H4 (cell line): ENCODE data around the gene COL20A1. TPM values are rescaled to one million over a fixed set of nuclear protein-coding genes. Genes with fewer than 3 reads are reported as not detected.
"Not testable (repeated sequence)": the region's sequence is repeated elsewhere in the genome, so short reads cannot be mapped to it uniquely, and the experiment has no call there.

Experiments used
- DNase-seq: peaks from one replicate; pipeline ENCODE4 v3.0.0-alpha.2; 2015; ENCODE audit warnings: low spot score
- total RNA-seq: library from RNA; depleted of rRNA; stranded (reverse); fragments of >200 nt; shearing (Covaris generic); gene quantifications from 2 replicates; pipeline ENCODE4 v1.2.3, GENCODE V29; 2014

The COL20A1 gene
- total RNA-seq, 1 experiment from 2014 or later: 0.27 TPM

DNA sequence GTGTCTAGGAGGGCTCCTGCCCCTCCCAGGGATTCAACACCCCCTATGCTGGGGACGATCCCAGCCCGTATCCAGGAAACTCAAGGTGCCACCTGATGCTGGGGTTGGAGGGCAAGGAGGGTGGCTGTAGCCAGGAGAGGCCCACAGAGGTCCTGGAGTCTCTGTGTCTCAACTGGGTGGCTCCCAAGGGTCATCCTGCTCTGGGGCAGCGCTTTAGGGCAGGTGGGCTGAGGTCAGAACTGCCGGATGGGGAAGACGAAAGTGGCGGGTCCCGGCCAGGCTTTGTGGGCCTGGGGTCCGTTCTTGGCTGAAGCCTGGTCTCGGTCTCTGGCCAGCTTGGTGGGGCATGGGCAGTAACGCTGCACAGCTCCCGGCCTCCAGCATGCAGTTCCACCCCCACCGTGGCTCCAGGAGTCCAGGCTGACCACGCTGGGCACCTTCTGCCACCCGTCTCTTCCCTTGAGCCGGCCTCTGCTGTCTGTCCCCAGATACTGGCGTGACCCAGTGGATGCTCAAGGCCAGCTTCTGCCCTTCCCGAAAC lies 2.8 kb upstream of the COL20A1 start:
- no peak for DNase-seq

DNA sequence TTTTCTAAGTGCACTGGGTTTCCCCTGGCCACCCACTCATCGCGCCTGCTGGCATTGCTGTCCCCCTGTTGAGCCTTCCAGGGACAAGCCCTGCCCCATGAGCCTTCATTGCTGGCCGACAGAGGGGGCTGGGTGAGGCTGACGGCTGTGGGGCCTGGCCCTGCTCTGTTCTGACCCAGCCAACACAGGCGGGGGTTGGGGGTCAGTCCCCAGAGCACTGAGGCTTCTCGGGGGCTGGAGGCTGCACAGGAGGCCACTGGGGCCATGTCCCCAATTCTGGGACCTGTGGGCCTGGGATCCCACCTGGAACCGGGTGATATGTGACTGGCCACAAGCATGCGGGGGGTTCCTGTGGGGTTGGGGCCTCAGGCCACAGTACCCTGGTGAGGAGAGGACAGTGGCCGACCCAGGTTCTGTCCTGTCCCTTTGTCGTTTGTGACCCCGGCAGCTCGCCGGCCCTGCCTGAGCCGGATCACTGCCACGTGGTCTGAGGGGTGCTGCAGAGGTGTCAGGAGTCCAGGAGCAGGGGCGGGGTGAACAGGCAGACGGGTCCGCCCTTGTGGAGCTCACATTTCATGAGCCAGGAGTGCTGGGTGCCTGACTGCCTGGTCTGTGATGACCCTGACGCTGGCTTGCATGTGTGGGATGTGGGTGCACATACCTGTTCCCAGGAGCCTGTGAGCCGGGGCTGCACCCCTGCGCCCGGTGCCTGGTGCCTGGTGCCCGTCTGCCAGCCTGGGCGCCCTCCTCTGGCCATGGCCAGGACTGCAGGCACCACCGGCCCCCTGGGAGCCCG lies 2.1 kb upstream of the COL20A1 start:
- DNase-seq: no peak

DNA sequence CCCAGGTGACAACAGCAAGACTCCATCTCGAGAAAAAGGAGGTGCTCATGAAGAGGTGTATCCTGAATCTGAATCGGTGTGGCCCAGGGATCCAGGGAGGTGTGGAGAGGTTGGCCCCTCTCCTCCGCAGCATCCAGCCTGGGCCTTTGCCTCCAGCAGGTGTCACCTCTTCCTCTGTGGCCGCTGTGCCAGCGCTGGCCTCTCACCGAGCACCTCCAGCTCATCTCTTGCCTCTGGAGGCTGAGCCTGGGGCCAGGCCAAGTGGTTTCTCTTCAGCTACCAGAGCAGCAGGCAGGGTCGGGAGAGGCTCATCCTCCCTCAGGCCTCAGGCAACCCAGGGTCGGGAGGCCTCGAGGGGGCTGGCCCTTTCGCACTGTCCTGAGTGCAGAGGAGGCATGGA lies 1.2 kb upstream of the COL20A1 start:
- DNase-seq: no peak

DNA sequence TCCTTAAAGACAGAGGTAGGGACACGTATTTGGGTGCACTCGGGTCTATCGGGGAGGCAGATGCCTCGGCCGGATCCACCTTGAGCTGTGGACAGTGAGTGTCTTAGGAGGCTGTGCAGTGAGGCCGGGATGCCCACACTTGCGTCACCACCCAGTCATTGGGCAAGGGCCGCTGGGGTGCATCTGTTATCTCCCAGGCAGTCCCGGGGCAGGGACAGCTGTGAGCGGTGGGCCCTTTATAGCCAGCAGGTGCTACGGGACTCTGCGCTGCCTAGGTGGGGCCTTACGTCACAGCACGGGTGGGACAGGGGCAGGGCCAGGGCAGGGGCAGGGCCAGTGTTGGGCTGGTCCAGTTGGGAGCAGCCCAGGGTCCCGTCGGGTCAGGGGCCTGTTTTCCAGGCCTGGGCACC lies 689 bp upstream of the COL20A1 start:
- DNase-seq: no peak

DNA sequence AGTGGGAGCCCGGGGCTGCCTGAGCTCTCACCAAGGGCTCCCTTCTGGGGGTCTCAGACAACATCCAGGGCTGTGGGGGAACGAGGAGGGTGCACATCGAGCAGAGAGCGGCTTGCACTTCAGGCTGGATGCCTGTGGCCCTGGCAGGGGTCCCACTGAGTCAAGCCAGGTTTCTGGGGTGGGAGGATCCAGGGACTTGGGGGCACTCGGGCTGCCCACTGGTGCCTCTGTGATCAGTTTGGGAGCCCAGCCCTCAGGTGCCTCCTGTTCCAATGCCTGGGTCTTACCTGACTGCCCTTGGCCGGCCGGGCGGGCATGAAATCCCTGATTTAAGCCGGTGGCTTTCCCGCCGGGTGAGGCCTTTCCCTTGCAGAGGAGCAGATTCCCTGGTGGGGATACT lies 470 bp downstream of the COL20A1 start:
- DNase-seq: no peak

DNA sequence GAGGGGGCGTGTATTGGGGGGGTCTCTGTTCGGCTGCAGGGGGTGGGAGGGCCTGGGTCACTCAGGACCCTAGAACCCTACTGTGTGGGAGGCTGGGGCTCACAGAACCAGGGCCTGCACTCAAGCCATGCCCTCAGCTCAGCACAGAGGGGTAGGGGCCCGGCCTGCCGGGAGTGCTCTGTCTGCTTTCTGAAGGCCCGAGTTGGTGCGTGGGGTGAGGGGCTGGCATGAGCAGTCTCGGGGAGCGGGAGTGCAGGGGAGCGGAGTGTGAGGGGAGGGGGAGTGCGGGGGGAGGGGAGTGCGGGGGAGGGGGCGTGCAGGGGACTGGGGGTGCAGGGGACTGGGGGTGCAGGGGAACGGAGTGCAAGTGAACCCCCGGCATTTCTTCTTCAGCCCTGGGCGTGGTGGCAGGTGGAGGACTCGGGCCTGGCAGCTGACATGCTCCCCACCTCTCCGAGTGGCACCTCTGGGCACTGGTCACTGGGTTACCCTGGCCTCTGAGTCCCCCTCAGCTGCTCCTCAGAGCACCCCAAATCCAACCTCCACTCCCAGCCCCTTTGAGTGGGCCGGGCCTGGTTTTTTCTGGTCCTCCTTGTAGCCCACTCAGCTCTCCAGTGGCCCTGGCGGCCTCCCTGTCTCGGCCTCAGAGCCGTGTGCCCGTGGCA lies 1.0 kb downstream of the COL20A1 start:
- DNase-seq: no peak

DNA sequence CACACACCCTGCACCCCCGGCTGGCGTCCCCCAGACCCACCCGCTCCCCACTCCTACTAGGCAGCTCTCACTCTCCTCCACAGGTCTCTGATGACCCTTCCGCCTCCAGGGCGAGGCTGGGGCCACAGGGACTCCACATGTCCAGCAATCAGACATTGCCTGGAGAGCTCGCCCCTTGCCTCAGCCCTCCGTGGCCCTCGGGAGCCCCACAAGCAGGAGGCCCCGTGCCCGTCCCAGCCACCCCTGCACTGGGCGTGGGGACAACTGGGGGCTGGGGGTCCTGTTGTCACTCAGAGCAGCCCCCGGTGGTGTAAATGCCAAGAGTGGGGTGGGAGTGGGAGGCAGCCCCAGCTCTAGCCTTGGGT lies 1.5 kb downstream of the COL20A1 start:
- no peak for DNase-seq

DNA sequence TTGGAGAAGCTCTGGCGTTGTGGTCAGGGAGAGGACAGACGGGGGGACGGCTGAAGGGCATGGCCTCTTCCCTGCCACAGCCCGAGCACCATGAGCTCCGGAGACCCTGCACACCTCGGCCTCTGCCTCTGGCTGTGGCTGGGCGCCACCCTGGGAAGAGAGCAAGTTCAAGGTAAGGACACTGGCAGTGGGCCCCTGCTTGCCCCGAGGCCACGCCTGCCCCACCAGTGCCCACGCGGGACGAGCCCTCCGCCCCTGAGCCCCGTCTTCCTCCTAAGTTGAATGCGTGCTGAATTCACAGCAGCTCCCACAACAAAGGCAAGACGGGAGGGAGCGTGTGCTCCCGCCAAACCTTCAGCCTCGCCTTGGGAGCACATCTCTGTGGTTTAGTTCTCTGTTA lies 2.0 kb downstream of the COL20A1 start:
- no peak for DNase-seq

DNA sequence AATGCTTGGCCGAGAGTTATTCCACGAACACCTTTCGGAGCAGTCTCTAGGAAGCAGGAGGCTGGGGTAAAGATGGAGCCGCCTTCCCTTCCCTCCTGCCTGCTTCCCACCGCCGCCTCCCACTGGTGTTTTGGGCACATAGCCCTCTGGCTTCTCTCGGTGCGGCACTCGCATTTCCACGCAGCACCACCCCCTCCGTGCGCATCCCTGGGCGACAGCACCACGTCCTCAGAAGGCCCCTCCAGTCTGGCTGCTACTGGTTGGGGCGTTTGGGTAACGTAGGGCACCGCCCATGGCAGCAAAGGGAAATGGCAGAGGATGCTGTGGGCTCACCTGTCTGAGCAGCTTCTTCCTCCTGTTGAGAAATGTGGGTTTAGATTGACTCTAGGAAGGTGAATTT lies 2.4 kb downstream of the COL20A1 start:
- no peak for DNase-seq

DNA sequence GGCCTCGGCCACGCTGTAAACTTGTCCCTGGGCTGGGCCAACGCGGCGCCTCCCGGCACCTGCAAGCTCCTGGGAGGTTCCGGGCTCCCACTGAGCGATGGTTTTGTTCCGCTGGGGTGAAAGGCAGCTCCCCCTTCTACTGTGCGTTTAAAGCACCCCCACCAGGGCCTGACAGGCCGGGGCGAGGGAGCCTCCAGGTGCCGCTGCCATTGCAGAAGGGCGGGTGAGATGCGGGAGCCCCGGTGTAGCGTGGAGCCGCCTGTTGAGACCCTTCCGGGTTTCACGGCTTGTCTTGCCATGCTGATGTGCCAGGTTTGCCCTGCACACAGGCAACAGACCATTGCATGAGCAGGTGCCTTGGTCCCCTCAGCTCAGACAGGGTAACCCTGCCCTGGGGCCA lies 2.9 kb downstream of the COL20A1 start:
- DNase-seq: no peak

DNA sequence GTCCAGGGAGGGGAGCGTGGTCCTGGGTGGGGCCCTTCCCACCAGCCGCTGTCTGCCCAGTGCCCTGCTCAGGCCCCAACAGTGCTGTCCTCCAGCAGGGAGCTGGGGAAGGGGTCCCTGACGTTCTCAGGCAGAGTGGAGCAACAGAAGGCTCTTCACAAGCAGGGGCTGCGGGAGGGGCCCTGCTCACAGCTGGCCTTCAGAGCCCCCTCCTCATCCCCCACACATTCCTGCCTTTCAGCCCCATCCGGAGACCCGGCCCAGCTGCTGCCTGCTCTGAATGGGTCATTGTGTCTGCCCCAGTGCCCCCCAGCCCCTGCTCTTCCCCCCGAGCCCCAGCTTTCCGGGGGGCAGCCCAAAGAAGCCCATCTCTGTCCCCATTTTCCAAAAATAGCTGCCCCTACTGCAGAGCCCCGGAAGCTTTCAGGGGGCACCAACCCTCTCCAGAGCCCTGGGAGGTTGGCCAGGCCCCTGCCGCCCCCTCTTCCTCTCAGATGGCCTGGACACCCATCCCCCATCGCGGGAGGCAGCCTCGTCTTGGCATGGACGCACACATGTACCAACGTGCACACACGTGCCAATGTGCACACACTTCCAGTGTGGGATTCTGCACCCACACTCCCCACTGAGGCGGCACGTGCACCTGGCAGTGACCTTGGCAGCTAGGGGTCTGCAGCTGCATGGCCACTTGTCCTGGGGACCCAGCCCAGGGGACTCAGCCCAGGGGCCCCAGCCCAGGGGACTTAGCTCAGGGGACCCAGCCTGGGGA lies 3.7 kb downstream of the COL20A1 start:
- DNase-seq: no peak

DNA sequence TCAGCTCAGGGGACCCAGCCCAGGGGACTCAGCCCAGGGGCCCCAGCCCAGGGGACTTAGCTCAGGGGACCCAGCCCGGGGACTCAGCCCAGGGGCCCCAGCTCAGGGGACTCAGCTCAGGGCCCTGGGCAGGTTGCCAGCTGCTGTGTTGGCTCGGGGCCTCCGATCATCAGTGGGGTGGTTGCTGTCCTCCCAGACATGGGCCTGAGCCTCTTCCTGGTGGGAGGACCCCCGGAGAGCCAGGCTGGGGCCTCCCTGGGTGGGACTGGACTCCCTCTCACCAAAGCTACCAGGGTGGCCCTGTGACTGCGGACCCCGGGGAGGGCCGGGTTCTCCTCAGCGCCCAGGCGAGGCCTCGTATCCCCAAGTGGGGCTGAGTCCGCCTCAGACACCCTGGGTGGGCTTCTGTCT lies 4.4 kb downstream of the COL20A1 start:
- DNase-seq: no peak

DNA sequence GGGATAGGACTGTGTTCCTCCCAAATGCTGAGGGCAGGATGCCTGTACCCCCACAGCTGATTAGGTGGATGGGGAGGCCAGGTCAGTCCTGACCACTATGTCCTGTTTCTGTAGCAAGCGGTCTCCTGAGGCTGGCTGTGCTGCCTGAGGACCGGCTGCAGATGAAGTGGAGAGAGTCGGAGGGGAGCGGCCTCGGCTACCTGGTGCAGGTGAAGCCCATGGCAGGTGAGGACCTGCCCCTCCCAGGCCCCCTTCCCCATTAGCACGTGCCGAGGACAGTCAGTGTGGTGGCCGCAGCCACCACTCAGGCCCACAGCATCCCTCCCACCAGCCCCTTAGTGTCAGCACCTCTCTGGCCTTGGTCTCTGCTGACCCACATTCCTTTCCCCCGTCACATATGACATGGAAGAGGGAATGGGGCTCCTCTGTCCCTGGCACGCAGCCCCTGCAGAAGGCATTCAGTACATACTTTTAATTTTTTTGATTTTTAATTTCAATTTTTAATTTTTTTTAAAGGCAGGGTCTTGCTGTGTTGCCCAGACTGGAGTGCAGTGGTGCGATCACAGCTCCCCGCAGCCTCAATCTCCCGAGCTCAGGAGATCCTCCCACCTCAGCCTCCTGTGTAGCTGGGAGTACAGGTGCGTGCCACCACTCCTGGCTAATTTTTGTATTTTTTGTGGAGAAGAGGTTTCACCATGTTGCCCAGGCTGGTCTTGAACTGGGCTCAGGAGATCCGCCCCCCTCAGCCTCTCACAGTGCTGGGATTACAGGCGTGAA lies 5.0 kb downstream of the COL20A1 start:
- DNase-seq: no peak

DNA sequence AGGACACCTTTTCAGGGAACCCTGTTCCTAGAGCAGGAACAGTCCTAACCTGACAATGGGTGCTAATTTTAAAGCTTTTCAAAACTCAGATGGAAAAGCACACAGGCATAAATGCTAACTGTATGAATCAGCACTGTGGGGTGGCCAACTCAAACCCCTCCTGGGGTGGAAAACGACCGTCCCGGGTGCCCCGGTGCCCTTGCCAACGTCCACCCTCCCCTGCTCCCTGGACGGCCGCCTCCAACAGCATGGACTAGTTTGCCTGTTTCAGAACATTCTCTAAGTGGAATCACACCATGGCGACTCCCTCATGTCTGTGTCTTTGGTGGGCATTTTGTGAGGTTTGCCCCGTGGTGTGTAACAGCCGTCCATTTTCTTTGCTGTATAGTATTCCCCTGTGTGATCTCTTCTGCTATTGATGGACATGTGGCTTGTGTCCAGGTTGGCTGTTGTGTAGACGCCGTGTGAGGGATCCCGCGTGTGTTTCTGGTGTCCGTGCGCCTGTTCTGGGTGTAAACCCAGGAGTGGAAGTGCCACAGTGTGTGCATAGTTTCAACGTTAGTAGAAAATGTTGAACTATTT lies 5.8 kb downstream of the COL20A1 start:
- no peak for DNase-seq

DNA sequence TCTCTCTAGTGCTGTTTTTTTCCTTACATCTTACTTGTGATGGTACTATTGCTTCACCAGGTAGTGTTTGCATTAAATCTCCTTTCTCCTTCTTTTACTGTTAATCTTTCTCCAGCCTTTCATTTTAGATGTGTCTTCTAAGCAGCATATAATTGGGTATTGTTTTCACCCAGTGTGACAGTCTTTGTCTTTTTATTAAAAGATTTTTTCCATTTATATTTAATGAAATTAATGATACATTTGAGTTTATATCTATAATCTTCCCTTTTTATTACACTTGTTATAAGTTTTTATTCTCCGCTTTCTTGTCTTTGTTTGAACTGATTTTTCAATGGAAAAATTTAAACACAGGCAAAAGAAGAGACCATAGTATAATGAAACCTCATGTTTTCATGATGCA lies 8.7 kb downstream of the COL20A1 start:
- no peak for DNase-seq

DNA sequence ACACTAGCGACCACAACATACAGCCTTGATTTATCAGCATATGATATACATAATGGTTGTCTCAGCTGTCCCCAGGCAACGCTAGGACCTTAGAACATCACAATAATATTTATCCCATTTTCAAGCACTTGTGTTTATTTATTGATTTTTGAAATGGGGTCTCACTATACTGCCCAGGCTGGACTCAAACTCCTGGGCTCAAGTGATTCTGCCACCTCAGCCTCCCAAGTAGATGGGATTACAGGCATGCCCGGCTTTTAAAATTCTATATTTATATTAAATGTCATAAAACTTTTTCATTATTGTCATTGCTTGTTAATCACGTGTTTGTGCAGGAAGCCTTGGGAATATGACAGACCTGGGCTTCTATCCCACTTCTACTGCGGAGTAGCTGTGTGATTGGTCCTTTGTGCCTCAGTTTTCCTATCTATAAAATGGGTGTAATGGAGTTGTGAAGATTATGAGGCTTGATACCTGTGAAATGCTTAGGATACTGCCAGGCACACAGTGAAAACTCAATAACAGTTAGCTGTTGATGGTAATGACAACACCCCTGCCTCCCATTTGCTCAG lies 10.2 kb downstream of the COL20A1 start:
- no peak for DNase-seq

DNA sequence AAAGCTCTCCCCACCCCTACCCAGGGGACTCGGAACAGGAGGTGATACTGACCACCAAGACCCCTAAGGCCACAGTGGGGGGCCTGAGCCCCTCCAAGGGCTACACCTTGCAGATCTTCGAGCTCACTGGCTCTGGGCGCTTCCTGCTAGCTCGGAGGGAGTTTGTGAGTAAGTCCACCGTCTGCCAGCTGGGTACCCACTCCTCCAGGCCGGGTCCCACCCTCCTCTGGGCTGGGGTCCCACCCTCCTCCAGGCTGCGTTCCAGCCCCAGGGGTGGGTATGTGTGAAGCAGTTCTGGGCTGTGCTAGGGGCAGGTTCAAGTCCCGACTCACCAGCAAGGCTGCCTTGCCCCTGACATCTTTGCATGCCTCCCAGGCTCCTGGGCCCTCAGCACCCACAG lies 12.4 kb downstream of the COL20A1 start:
- no peak for DNase-seq

DNA sequence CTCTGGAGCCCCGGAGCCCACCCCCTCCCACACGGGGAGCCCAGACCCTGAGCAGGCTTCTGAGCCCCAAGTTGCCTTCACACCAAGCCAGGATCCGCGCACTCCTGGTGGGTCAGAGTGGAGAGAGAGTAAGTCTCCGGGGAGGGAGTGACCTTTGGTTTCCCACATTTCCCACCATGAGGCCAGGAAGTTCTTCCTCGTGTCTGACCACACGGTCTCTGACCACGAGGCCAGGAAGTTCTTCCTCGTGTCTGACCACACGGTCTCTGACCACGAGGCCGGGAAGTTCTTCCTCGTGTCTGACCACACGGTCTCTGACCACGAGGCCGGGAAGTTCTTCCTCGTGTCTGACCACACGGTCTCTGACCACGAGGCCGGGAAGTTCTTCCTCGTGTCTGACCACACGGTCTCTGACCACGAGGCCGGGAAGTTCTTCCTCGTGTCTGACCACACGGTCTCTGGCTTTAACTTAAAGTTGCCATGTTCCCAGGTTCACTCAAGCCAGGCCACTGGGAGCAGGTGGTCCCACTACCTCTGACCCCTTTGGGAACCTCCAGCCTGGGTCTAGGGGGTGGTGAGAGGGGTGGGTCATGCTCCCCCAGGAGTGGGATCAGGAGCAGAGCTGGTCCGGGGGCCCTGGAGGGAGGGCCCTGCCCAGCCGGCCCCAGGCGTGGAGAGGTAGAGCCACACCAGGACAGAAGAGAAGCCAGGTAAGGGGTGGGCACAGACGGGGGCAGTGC lies 13.1 kb downstream of the COL20A1 start:
- DNase-seq: not testable (repeated sequence)

DNA sequence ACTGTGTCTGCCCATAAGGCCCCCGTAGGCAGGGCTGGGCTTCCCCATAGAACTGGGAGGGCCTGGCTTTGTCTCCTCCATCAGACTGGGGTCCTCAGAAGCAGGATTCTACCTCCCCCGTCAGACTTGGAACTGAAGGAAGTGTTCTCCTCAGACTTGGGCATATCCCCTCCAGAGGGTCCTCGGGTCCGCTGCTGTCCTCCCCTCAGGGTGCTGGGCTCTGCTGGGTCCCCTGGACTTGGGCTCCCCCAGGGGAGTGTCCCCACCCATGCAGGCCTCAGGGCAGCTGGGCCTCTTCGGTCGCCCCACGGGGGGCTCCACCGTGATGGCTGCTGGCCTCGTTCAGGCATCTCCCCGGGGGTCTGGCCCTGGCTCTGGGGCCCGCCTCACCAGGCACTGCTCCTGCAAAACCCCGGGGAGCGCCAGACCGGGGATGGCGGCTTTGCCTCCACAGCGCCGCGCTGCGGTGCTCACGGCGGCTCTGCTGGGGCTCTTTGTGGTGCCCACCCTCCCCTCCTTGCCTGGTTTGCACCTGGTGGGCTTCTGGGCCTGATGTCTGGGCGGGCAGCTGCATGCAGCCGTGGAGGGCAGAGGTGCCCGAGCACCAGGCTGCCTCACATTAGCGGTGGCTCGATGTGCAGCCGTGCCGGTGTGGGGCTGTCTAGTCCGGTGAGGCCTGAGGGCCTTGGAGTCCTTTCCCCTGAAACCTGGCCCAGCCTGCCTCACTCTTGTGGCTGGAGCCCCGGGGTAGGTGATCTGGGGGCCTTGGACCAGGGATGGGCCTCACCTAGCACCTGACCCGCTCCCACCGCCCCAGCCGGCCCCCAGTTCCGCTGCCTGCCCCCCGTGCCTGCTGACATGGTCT lies 13.9 kb downstream of the COL20A1 start:
- no peak for DNase-seq
